SK-N-MC (cell line): ENCODE measurements around the gene MIA.

Experiments used
- EZH2 ChIP-seq: fragments of 200-600 bp; sonication (generic); IDR thresholded peaks from one replicate; pipeline ENCODE4 v1.6.1; 2017; ENCODE audit warnings: antibody characterized with exemption
- FOXP2 ChIP-seq: optimal IDR thresholded peaks from 2 replicates; pipeline ENCODE3; 2011; ENCODE audit warnings: mild to moderate bottlenecking, moderate library complexity; ENCODE audit not compliant: insufficient read depth; ENCODE audit errors: extremely low read length, control extremely low read depth
- POLR2AphosphoS5 ChIP-seq: IDR thresholded peaks from 2 replicates; pipeline ENCODE4 v1.6.1; 2012; ENCODE audit warnings: mild to moderate bottlenecking, low read depth, low read length, borderline replicate concordance

- TF ChIP-seq EZH2 (no peak), POLR2AphosphoS5 (no peak), FOXP2 (no peak)
These were observed 37.9 kb downstream of the MIA start for GRCh38 chr19:40813182-40813581.
